HG03025 (cell line): ENCODE data around the gene SCNN1A.

Experiments used
- ATAC-seq: cut with Tn5 transposase; IDR thresholded peaks from one replicate; pipeline ENCODE4 v1.9.1; 2021; ENCODE audit warnings: mild to moderate bottlenecking, moderate library complexity; ENCODE audit not compliant: unreplicated experiment, low FRiP score

The SCNN1A gene

DNA sequence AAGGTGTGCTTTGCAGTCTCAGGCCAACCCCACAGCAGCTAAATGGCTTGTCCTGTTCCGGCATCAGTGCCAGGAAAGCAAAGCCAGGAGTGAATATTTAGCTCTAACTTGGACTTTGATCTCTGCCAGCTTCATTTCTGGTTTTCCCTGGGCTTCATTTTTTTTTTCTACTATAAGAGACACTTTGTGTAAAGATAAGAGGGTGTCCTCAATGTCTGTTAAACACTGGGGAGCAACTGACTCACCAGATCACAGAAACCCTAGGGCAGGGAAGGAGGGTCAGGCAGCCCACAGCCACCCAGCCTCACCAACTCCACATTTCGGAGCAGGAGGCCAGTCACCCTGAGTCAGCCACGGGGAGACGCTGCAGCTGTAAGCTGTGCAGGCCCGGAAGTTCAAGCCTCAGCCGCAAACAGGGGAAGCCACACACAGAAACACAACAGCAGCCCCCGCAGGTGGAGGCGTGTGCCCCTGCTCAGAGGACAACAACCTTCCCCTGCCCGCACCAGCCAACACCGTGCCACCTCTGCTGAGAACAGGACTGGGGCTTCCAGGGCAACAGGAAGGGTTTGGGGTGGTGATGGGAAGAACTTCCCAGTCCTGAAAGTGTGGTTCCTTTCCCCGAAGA is 39.8 kb downstream of the SCNN1A start:
- ATAC-seq, result peak; percentile 62

DNA sequence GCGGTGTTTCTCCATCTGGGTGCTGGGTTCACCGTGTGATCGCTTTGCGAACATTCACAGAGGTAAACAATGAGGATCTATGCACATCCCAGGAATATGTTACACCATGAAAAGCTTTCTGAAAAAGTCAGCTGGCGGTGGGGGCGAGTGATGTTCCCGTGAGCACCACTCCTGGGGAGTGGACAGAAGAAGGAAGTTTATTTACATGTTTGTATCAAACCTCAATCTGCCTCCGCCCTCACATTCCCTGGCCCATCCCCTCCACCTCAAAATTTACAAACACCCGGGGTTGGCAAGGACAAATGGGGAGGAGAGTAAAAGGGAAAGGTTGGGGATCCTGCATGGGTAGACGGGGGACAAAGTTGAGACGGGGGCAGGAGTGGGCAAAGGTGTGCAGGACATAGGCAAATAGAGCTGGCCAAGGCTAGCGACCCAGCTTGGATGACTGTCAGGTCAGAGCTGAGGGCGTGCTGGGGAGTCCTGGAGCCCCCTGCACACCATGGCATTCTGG is 40.4 kb downstream of the SCNN1A start:
- no peak for ATAC-seq

DNA sequence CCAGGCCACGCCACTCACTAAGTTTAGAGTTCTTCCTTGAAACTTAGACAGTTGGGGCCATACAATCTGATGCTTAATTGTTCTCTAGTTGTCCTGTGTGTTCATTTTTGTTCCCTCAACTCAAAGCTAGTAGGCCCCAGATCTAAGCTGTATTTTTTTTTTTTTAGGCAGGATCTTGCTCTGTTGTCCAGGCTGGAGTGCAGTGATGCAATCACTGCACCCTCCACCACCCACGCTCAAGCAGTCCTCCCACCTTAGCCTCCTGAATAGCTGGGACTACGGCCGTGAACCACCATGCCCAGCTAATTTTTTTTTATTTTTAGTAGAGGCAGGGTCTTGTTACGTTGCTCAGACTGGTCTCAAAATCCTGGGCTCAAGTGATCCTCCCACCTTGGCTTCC is 41.0 kb downstream of the SCNN1A start:
- ATAC-seq, result no peak

DNA sequence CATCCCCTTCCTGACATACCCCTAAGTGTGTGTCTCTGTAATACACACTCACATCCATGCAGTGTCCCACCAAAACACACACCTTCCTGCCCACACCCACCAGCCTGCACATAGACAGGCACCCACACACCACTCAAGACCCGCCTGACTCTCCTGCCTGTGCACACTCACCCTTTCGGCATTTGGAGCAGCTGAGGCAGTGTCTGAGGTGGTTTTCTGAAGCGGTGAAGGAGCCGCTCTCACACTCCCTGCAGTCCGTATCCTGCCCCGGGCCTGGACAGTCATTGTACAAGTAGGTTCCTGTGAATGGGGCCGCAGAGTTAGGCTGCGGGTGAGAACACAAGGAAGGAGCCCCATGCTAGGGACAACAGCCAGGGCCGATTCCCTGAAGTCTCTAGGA is 41.8 kb downstream of the SCNN1A start:
- ATAC-seq, result no peak

DNA sequence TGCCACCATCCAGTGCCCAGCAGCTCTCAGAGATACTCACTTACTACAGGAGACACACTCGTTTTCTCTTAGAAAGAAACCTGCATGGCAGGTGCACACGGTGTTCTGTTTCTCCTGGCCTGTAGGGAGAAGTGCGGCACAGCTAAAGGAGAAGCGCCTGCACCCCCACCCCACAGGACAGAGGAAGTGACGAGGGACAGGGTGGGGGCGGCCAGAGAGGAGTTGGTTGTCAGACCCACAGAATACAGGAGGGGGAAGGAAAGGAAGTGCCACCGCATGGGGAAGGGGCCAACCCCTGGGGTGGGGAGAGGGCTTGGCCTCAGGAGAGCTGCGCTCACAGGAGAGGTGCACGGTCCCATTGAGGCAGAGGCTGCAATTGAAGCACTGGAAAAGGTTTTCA is 42.3 kb downstream of the SCNN1A start:
- ATAC-seq, result no peak

DNA sequence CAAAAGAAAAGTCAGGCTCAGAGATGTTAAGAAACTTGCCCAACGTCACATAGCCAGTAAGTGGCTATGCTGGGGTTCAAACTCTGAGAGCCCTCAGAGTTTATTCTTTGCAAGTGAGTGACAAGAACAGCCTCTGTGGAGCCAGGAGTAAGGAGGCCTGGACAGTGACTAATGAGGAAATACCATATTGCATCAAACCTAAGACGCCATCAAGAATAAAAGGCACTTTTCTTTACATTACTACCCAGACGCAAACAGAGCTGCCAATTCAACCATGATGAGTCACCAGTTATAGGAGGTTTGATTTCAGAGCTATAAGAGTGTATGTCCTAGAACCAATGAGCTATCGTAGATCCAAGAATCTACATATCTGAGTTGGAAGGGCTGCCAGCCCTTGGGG is 42.9 kb downstream of the SCNN1A start:
- no peak for ATAC-seq

DNA sequence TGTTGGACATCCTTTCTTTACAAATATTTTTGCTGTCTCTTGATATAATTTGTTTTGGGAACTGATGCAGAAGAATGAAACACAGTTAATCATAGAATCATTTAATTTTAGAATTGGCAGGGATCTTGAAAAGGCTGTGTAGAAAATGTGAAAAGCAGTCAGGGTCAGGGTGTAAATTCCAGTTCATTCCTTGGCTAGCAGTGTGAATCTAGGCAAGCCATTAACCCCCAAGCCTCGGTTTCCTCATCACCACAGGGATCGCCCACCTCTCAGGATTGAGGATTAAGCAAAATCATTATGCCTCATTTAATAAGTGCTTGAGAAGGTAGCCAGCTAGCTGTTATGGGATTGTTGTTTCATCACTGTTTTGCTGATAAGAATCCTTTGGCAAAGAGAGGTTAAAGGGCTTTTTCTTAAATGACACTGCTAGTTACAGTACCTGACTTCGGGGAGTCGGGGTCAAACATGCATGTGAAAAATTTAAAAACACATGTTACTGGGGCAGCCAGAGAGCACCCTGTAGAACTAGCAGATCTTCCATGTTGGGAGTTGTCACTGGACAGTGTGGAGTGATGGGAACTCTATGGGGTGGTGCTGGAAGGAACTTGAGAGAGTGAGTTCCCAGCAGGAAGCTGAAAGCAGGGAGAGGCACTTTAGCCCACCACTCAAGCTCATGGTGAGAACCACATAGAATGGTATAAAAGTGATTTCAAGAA is 44.2 kb downstream of the SCNN1A start:
- no peak for ATAC-seq

DNA sequence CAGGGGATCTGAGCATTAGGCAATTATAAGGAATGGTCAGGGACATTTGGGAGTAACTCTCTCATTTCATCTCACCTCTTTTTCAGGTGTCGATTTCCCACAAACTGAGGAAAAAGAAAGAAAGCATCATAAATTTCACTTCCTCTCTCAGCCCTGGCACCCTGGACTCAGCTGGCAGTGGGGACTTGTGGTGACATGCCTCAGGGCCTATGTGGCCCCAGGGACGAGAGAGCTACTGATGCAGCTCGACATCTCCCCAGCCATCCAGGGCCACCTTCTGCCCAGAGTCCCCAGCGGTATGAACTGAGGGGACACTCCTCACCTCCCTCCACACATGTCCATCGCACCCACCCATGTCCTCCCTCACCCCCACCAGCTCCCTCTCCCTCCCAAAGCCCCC is 45.2 kb downstream of the SCNN1A start:
- ATAC-seq, result no peak

DNA sequence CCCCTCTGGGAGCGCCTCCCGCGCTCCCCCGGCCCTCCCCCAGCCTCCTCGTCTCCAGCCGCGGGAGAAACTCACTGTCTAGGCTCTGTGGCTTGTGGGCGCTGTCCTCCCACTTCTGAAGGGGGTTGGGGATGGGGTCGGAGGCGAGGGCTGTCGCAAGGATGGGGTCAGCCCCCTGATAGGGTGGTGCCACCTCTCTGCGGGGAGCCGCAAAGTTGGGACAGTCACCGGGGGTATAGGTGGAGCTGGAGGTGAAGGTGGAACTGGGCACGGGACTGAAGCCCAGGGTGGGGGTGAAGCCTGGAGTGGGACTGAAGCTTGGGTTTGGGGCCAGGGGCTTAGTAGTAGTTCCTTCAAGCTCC is 45.7 kb downstream of the SCNN1A start:
- ATAC-seq, result no peak

DNA sequence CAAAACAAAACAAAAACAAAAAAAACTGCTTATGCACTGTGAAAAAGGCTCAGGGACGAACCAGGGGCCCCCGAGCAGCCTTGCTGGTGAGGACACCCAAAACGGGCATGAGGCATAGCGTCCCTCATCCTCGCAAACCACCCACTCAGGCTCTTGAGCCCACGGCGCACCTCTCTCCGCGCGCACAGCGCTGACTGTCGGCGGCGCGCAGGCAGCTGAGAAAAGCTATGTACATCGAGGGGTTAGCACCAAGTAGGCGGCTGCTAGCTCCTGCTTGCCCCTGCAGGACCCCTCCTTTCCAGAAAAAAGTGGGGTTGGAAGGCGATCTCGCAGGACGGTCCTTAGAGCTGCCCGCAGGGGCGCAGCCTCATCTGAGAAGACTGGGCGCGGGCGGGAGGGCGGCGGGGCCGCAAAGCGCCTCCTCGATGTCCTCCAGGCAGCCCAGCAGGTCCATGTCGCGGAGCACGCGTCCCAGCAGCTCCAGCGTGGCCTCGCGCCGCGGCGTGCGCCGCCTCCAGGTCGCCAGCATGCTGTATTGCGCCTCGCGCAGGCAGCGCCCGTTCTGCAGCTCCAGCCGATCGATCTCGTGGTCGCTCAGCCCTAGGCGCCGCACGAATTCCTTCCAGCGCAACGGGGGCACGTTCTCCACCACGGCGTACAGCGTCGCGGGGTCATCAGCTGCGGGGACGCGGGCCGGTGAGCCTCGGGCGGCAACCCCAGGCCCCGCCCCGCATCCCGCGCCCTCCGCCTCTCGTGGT is 46.2 kb downstream of the SCNN1A start:
- ATAC-seq, result no peak

DNA sequence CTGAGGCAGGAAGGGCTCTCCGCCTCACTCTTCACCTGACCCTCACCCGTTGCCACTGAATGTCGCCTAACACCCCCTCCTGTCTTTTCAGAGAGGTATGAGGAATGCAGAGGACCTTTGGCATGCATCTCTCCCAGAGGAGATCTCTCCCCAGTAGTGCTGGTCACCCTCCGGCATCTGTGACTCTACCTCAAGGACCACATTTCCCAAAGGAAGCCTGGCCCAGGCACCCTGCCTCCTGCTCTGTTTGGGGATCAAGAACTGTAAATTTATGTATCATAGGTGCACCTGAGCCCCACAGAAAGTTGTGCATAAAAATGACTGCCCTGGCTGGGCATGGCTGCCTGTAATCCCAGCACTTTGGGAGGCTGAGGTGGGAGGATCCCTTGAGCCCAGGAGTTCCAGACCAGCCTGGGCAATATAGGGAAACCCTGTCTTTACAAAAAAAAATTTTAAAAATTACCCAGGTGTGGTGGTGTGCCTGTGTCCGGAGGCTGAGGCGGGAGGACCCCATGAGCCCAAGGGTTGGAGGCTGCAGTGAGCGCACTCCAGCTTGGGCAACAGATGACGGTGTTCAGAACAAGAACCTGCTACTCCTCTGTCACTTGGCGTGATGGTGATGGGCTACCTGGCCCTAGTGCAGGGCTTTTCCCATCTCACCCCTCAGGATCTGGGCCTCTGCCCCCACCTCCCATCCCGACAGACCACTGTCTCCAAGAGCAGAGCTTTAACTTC is 47.2 kb downstream of the SCNN1A start:
- no peak for ATAC-seq

DNA sequence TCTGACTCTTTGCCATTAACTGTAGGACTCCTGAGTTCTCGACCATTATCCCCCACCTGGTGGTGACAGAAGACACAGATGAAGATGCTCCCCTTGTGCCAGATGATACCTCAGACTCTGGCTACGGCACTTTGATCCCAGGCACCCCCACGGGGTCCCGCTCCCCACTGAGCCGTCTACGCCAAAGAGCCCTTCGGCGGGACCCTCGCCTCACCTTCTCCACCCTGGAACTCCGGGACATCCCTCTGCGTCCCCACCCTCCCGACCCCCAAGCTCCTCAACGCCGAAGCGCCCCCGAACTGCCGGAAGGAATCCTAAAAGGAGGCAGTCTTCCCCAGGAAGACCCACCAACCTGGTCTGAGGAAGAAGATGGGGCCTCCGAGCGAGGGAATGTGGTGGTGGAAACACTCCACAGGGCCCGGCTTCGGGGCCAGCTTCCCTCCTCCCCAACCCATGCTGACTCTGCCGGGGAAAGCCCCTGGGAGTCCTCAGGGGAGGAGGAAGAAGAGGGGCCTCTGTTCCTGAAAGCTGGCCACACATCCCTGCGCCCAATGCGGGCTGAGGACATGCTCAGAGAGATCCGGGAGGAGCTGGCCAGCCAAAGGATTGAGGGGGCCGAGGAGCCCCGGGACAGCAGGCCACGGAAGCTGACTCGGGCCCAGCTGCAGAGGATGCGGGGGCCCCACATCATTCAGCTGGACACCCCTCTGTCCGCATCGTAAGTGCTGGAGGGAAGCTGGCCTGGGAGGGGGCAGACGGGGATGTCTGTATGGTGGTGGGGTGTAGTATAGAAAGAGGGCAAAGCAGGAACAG is 47.9 kb downstream of the SCNN1A start:
- ATAC-seq, result no peak

DNA sequence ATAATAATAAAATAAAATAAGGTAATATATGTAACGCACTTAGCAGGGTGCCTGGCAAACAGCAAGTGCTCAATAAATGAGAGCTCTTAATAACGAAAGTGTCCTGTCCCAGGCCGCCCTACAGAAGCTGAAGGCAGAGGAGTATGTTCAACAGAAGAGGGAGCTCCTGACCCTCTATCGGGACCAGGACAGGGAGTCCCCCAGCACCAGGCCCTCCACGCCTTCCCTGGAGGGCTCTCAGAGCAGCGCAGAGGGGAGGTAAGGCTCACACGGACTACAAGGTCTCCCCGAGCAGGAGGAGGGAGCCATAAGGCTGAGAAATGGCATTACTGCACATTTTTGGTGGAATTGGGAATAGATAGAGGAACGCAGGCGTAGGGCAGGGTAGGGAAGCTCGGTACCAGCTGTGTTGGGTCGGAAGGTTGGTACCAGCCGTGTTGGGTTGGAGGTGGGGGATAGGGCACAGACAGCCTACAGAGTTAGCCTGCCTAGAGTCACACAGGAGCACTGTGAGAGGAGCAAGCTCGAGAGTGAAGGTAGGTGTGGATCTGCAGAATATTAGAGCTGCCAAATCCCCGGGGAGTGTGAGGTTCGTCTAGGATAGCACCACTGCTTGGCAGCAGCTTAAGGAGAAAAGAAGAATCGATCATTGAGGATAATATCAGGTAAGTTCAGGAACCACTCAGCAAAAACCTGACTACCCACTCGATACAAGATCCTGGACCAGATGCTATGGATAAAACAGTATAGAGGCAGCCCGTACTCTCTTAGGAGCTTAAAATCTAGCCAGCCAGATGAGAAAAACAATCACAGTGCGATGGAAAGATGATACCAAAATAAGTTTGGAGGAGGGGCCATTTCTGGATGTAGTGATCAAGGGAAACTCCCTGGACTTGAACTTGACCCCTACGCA is 48.8 kb downstream of the SCNN1A start:
- no peak for ATAC-seq

DNA sequence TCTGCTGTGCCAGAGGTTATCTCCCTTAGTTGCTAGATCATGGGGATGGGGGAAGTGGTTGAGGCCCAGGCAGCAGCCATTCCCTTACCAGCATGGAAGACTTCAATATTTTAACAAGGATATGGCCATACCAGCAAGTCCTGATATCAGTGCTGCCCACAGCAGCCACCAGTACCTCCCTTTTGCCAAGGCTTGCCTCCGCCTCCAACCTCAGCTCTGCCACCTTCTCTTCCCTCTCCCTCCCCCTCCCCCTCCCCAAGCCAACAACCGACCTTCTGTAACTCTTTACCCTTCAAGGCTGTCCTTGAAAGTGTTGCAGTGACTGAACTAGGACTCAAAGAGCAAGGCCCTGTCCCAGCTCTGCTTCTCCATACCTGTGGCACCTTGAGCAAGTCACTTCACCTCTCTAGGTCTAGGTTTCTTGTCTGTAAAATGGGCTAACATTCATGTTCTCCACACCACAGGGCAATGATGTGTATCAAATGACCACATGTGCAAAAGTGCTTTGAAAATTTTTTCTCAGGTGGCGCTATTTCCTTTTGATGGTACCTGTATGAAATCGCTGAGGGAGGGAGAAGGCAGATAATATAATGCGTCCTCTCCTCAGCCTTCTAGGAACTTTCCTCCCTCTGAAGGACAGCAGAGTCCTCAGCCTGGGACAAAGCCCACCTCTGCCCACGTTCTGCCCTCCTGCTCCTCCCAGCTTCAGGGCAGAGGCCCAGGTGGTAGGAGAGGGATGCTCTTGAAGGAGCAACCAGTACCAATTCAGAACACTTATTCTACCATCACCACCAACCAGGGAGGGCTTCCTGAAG is 50.2 kb downstream of the SCNN1A start:
- ATAC-seq, result no peak

DNA sequence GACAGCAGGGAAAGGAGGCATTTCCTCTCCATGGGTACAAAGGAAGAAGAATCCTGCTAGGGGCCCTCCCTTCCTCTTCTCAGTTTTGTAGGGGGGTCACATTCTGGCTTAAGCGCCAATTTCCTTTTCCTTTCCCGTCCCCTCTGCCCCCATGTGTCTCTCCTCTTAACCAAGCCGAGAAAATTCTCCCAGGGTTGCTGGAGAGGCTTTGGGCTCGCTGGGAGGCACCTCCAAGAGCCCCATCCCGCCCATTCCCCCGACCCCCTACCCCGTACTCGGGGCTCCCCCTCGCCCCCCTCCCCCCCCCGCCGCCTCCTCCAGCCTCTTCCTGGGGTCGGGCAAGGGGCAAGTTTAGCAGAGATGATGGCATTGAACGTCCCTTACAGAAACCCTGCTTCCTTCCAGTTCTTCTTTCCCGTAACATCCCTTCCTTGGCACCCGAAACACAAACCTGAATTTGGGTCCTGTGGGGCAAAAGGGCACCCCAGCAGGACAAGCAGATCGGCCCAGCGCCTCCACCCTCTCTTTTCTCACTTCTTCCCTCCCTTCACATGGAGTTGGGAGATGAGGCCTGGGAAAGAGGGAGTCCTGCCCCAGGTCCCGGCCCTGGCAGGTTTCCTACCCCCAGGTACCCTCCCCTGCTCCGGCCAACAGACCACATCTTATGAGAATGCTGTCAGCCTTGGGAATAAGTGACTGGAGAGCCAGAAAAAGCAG is 51.2 kb downstream of the SCNN1A start:
- ATAC-seq, result no peak

DNA sequence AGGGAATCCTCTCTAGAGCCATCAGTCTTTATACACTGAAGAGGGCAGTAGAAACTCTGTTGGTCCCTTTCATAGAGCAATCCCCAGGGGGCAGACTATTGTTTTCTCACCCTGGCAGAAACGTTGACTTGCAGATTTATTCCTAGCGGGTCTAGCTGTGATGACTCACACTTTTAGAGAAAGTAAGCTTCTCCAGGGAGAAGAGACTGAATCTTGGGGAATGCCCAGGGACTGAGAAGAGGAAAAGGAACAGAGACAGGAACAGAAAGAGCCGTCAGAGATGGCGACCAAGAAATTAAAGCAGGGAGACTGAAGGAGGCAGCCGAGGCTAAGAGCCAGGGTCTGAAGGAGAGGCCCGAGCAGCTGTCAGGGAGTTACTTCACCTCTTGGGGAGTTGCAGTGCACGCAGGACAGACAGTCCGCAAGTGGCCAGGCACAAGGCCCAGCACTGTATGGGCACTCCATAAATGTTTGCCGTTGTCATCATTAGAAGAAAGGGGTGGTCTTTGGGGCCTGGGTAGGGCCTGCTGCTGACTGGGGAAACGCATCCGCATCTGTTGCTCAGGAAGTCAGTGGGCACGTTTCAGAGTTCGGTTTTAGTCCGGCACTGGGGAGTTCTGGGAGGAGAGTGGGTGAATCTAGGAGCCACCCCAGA is 51.9 kb downstream of the SCNN1A start:
- ATAC-seq, result no peak

DNA sequence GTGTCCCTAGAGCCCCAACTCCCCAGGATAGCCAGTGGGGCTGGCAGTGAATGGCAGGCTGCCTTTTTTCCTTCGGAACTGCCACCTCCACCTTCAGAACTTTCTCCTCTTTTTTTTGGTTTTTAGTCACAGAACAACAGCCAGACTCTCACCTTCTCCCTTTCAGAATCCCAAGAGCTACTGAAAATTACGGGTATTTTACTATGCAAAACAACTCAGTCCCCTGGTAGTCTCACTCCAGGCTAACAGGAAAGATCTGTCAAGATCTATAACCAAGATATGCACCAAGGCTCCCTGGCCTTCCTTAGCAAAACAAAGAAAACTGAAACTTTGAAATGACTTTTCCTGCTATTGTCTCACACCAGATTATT is 52.4 kb downstream of the SCNN1A start:
- ATAC-seq, result no peak
